ENCODE results near the gene SLMAP.
"Not testable (repeated sequence)": the region's sequence is repeated elsewhere in the genome, so short reads cannot be mapped to it uniquely, and the experiment has no call there.

Gene SLMAP

DNA sequence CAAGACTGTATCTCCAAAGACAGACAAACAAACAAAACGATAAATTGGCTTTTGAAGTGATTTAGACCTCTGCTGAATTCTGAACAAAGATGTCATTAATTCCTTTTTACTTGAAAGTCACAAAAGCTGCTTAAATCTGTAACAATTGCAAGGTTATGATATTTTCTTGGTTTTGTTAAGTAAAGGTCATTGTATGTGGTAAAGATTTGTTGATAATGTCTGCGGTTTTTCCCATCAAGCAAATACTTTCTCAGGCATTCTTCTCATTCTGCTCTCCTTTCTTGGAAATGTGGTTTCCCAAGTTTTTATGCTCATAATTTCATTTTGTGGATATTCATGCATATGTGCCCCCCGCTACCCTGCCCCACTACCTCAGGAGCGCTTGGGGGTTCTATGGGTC, 116.5 kb downstream of the SLMAP start:
- in situ Hi-C loops (cut with MboI; ENCODE audit: low sequenced_read_pairs), result no loop called here

DNA sequence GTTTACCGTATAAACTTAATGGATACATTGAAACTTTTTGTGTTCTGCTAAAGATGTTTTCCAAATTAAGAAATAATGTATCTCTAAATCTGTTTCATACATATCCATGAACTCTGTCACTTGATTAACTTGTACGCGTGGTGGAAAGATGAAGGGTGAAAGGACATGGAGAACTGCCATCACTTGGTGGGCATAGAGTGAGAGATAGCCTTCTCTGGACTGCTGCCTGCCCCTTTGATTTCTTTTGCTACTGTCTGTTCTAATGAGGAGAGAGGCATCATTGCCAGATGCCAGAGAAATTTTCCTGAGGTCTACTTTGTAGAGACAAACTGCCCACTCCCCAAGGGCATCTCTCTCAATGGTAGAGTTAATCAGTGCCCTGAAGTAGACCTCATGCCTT, 120.5 kb downstream of the SLMAP start:
- in situ Hi-C loops (cut with MboI; ENCODE audit: low sequenced_read_pairs), result no loop called here

DNA sequence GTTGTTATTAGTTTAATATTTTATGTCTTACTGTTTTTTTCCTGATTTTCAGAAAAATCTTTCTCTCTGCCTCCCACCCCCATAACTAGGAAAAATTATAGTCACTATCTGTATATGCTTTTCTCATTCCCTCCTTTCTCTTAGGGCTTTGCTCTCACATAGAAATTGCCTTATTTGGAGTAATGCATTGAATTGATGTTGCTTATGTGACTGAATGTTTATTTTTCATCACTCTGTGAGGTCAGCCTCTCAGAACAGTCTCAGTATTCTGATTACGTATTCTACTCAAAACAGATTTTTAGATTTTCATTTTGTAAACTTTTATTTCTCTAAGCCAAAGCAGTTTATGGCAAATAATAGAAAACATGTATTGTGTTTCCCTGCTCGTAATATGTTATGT, 121.0 kb downstream of the SLMAP start:
- in situ Hi-C loops (cut with MboI; ENCODE audit: low sequenced_read_pairs), result no loop called here

DNA sequence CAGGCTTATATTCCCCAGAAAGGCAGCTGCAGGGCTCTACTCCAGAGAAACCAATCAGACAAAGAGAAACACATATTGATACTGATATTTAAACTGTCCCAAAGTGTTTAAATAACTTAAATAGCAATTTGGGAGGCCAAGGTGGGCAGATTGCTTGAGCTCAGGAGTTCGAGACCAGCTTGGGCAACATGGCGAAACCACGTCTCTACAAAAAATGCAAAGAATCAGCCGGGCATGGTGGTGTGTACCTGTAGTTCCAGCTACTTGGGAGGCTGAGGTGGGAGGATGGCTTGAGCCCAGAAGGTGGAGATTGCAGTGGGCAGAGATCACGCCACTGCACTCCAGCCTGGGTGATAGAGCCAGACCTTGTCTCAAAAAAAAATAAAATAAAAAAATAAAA, 128.3 kb downstream of the SLMAP start:
- in situ Hi-C loops (cut with MboI; ENCODE audit: low sequenced_read_pairs), result not testable (repeated sequence)

DNA sequence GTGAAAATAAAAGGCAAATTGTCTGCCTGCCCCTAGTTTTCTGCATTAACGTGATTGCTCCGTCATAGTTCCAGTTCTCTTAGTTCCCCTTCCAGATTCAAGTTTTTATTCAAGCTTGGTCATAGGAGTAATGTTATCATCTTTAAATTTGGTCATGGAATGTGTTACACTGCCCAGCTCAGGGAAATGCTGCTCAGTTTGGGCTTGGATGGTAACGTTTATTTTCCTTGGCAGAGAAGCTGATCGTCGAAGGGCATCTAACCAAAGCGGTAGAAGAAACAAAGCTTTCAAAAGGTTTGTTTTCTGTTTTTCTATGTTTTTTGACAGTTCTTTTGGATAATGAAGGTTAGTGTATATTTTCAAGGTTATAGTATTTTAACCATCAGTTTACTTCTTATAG, 133.7 kb downstream of the SLMAP start:
- in situ Hi-C loops (cut with MboI; ENCODE audit: low sequenced_read_pairs), result no loop called here

DNA sequence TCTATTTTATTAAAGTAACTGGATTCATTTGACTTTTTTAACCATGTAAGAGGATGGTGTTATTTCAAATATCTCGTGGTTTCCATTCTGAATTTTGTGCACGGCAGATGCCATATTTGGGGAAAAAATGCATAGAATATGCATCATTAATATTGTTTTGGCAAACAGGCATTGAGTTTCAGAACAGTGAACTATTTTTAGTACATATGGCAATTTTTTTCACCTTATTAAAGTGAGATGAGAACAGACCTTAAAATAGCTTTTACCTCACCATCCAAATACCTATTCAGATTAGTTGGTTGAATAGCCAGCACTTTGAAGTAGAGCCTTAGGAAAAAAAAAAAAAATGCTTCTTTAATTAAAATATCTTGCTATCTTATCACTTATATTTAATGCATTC, 134.8 kb downstream of the SLMAP start:
- in situ Hi-C loops (cut with MboI; ENCODE audit: low sequenced_read_pairs), result no loop called here

DNA sequence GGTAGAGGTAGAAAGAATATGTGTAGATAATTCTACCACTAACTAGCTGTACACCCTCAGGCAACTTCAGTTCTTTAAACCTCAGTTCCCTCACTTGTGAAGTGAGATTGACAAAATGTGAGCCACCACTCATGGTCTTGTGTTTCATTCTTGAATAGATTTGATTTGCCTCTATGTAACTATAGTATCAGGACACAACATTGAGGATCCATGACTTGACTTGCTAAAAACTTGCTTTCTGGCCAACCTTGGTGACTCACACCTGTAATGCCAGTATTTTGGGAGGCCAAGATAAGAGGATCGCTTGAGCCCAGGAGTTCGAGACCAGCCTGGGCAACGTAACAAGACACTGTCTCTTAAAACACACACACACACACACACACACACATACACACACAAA, 136.3 kb downstream of the SLMAP start:
- in situ Hi-C loops (cut with MboI; ENCODE audit: low sequenced_read_pairs), result no loop called here

DNA sequence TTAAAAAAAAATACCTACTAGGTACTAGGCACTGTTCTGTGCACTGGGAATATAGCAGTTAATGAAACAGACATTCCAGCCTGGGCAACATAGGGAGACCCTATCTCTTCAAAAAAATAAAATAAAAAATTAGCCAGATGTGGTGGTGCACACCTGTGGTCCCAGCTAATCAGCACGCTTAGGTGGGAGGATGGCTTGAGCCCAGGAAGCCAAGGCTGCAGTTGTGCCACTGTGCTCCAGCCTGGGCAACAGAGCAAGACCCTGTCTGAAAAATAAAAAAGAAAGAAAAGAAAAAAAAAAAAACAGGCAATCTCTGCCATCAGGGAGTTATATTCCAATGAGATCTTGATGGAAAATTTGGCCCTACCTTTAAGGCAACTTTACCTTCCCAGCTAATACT, 137.0 kb downstream of the SLMAP start:
- in situ Hi-C loops (cut with MboI; ENCODE audit: low sequenced_read_pairs), result no loop called here

DNA sequence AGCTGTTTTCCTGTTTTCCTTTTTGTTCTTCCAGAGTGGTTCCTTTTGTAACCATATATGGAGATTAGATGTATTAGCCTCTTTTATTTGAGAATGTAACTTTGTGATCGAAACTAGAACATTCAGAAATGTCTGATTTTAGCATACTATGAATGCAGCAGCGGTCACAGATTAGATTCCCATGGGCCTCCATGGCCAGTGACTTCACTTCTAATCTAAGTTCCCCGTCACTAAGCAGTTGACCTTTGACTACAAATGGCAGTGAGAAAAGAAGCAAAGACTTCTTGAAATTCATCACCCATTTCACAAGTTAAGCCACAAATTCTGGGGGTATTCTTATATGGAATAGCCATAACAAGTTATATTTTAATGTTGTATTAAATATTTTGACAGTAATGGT, 137.6 kb downstream of the SLMAP start:
- in situ Hi-C loops (cut with MboI; ENCODE audit: low sequenced_read_pairs), result no loop called here

DNA sequence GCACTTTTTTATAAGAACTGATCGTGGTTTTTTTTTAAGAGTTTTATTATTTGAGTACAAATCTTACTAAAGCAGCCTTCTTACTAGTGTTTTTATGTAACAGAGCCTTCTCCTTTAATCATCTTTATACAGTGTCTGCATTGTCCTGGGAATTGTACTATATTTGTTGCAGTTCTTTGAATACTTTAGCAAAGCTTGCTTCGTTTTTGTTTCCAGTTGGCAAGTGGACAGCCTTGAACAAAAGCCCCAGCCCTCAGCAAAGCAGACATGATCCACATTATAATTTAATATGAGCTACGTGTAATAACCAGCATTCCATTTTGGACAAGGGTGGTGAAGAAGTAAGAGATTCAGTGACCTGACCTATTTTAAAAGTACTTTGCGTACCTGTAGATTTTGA, 139.9 kb downstream of the SLMAP start:
- in situ Hi-C loops (cut with MboI; ENCODE audit: low sequenced_read_pairs), result no loop called here

DNA sequence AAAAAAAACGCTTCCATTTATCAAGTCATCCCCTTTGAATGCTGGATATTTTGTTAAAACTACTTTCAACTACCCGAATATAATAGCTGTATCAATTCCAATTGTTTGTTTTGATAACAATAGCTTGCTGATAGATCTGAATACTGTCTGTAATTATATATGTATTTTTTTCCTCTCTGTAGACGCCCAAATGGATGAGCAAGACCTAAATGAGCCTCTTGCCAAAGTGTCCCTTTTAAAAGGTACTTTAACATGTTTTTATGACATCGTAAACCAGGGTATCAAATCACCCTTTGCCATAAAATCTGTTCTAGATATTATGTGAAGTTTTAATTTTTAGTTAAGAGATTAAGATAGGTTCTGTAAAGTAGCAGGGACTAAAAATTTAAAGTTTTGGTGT, 140.6 kb downstream of the SLMAP start:
- in situ Hi-C loops (cut with MboI; ENCODE audit: low sequenced_read_pairs), result no loop called here

DNA sequence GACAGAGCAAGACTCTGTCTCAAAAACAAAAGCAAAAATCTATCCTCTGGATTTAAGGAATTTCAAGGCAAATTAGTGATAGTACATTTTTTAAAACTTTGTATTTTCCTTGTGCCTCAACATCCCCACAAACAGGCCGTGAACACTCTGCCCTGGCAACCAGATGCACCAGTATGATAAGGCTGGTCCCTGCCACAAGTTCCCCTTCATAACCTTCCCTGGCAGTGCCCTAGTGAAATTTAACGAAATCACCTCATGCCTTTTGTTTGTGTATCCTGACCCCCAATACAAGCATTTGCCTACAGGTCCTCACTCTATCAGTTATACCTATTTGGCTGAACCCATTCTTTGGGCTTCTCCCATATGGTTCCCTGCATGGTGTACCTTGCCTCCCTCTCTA, 144.7 kb downstream of the SLMAP start:
- in situ Hi-C loops (cut with MboI; ENCODE audit: low sequenced_read_pairs), result no loop called here

DNA sequence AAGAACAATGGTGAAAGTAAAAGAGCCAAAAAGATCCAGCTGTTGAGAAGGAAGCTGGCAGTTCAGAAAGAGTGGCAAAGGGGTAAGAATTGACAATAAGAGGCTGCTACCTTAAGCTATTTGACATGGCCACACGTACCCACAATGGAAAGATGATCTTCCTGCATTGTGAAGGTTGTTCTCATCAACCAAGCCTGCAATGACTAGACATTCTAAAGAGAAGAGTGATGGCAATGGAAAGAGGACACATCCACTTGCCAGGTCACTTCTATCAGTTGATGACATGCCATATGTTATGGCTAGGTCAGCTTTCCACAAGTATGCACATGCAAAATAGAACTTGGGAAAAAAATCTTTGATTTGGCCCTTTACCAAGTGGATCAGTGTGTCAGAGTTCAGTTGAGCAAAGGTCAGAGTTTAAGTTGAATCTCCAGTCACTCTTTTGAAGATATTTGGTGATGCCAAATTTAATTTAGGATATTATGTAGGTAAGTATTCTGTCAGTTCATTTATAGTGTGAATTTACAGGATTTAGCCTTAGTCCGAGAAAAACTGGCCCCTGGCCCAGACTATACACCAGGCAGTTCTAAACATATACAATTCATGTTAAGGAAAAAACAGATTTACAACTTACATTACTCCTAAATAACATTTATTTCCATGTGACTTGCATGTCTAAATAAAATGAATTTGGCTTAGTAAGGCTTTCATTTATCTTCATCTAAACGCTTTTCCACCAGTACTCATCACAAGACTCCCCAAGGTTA, 147.2 kb downstream of the SLMAP start:
- in situ Hi-C loops (cut with MboI; ENCODE audit: low sequenced_read_pairs), result no loop called here

DNA sequence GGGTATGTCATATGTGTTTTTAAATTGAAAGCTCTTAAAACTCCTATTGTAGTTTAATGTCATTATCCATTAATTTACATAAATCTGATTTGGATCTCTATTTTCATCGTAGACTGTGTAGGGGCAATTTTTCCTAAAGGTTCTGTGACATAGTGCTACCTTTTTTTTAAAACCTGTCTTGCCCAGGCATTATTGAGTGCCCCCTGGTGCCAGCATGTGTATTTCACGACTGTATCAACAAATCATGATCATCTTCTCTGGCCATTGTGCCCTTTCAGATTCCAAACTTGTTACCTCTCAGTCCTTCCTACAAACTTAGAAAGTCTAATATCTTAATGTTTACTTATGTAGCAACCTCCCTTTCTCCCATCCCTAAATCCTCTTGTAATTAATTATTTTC, 154.9 kb downstream of the SLMAP start:
- in situ Hi-C loops (cut with MboI; ENCODE audit: low sequenced_read_pairs), result no loop called here

DNA sequence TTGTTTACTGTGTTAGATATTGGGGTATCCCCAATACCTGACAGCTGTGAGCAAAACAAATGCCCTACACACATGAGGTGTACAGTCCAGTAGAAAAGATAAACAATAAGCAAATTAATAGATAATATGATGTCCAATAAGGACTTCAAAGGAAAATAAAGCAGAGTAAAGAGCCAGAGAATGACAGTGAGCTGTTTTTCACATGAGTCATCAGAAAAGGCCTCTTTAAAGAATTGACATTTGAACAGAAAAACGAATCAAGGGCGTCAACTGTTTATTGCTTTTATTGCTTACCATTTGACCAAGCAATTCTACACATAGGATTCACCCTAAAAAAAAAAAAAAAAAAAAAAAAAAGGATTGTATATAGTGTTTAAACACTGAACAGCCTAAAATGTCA, 155.5 kb downstream of the SLMAP start:
- in situ Hi-C loops (cut with MboI; ENCODE audit: low sequenced_read_pairs), result no loop called here

DNA sequence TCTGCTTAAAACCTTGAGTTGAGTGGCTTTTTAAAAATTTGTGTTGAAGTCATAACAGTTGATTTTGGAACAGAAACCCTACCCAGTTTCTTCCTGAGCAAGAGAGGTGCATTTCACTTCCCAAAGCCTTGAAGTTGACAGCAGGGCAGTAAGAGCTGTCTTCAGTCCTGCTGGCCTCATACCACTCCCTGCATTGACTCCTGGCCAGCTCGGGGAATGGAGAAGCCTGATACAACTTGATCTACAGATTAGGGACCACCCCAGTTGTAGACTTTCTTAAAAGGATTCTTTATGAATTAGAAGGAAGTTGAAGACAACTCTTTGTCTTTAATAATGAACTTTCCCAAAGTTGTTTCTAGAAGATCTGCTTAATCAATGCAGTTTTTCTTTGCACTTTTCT, 161.5 kb downstream of the SLMAP start:
- in situ Hi-C loops (cut with MboI; ENCODE audit: low sequenced_read_pairs), result no loop called here

DNA sequence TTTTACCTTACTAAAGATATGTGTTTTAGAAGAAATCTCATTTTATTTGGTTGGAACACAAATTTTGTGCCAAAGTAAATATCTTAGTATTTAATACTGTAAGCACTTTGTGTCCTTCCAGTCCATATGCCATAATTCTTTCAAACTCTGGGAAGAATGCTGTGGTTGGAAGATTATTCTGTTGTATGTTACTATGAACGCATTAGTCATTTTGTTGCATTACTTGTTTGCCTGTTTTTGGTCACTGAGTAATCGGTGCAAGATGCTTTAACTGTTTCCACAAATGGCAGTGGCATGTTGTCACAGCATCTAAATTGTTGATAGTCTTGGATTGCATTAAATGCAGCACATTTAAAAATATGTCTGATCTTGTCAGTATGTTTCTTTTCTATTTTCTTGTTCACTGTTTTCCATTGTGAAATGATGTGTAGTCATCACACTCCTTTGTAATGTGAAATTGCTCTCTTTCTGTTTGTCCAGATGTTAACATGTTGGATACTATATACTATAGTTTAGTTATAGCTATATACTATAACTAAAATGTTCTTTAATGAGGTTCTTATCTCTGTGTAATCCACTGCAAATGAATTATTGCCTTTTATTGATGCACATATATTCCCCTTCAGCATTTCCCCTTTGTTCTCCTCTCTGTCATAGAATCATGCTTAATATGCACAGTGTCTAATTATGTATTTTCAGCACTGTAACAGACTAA, 162.2 kb downstream of the SLMAP start:
- in situ Hi-C loops (cut with MboI; ENCODE audit: low sequenced_read_pairs), result no loop called here

DNA sequence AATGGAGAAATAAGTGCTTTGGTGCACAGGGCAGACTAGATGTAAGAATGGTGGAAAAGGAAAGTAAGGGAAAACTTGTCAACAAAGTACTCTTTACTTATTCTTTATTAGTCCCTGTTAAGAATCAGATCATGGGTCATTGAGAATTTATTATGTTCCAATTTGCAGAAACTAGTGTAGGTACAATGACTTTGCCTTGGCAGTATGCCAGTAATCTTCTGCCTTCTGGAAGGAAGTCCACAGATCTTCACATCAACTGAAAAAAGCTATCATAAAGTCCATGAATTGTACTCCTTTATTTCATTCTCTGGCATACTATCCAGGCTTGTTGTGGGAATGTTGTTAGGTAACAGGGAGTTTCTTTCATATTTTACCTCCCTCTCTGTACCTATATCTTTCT, 163.9 kb downstream of the SLMAP start:
- in situ Hi-C loops (cut with MboI; ENCODE audit: low sequenced_read_pairs), result no loop called here

DNA sequence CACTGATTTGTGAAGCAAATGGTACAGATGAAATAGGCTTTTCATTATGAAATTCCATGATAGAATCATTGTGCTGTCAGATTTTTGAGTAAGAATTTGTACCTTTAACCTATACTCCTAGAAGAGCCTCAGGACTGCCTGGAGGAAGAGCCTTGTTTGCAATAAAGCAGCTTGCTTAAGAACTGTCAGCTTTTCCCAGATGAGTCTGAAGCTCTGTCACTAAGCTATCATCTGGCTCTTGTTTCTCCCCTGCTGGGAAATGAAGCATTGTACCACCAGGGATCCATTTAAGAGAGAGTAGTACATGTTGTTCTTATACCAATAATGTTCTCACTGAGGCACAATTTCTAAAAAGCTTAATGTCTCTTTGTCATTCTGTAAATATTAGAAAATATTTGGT, 167.0 kb downstream of the SLMAP start:
- in situ Hi-C loops (cut with MboI; ENCODE audit: low sequenced_read_pairs), result no loop called here

DNA sequence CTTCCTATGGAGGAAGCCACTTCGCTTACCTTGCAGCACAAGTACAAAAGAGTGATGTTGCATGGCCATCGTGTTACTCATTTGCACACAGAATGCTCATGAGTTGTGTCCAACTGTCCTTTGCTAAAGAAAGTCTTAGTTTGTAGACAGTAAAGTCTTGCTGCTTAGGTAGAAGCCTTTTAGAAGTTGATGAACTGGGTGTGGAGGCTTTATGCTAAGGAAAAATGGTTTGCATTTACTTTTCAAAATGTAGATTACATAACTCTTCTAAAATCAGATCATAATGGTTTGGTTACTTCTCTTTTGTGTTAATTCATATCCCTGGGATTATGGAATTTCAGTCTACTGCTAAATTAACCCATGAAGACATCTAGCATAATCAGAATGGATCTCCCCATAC, 167.6 kb downstream of the SLMAP start:
- in situ Hi-C loops (cut with MboI; ENCODE audit: low sequenced_read_pairs), result no loop called here

DNA sequence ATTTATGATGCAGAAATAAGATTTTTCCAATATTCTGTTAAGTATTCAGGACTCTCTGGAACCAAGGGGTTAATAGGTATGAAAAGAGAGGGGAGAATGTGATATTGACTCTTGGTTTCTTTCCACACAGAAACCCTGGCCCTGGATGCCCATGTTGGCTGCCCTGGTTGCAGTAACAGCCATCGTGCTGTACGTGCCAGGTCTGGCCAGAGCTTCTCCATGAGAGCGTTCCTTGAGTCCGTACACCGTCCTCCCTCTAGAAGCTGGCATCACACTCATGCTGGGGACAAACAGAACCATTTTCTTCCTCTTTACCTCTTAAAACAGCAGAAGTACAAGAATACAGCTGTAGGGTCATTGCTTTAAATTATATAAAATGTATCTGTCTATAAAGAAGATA, 171.1 kb downstream of the SLMAP start:
- in situ Hi-C loops (cut with MboI; ENCODE audit: low sequenced_read_pairs), result no loop called here

DNA sequence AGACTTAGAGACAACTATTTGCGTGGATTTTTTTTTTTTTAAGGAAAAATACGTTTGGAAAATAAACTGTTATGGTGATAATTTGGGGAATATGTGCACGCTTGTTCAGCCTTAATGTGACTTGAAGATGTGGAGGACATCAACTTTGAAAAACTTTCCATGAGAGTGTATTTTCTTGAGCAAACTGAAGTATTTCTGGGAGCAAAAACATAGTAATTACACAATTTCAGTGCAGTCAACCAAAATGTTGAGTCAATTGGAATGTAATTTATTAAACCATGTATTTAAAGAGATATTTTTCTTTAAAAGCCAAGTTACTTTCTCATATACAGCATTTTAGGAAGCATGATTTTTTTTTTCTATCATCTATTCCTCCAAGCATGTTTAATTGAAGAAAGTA, 171.8 kb downstream of the SLMAP start:
- in situ Hi-C loops (cut with MboI; ENCODE audit: low sequenced_read_pairs), result no loop called here

DNA sequence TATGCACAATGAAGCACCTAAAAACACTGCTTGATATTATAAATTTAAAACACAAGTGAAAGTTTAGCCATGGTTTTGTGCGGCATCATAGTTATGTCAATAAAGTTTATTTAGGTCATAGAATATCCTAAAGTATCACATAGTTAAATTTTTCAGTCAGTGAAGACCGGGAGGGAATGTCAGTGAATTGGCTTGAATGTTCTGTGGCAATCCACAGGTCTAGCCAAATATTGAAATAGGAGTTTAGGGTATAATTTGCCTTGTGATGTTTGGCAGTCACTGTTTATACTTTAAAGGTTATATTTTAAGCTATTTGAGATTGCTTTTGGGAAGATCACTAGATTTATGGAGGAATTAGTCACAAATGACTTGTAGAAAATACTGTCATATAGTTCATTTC, 172.4 kb downstream of the SLMAP start:
- in situ Hi-C loops (cut with MboI; ENCODE audit: low sequenced_read_pairs), result no loop called here
